H9 (cell line): ENCODE results near the gene GPR83. TPM values are rescaled to one million over a fixed set of nuclear protein-coding genes. Genes with fewer than 3 reads are reported as not detected.
"Not testable (repeated sequence)": the region's sequence is repeated elsewhere in the genome, so short reads cannot be mapped to it uniquely, and the experiment has no call there.

Source experiments
- DNase-seq: peaks from one replicate; pipeline ENCODE4 v3.0.0-alpha.2; 2017
- H2AFZ ChIP-seq: one replicate; pipeline ENCODE4 v1.6.1; 2013; ENCODE audit warnings: mild to moderate bottlenecking, low read length, control low read depth, moderate library complexity
- H2AK5ac ChIP-seq: 2 replicates; pipeline ENCODE4 v1.6.1; 2013; ENCODE audit warnings: low read length, control low read depth, mixed read lengths; ENCODE audit not compliant: insufficient read length
- H2BK120ac ChIP-seq: one replicate; pipeline ENCODE4 v1.6.1; 2013; ENCODE audit warnings: low read depth, mild to moderate bottlenecking, low read length, control low read depth, inconsistent platforms; ENCODE audit not compliant: poor library complexity, severe bottlenecking
- H2BK12ac ChIP-seq: 2 replicates; pipeline ENCODE4 v1.6.1; 2013; ENCODE audit warnings: low read length, control low read depth, mixed read lengths, low read depth; ENCODE audit not compliant: insufficient read length
- H2BK15ac ChIP-seq: 2 replicates; pipeline ENCODE4 v1.6.1; 2013; ENCODE audit warnings: low read depth, low read length, control low read depth
- H2BK20ac ChIP-seq: one replicate; pipeline ENCODE4 v1.6.1; 2013; ENCODE audit warnings: low read depth, mild to moderate bottlenecking, low read length, control low read depth, inconsistent platforms; ENCODE audit not compliant: poor library complexity, severe bottlenecking
- H2BK5ac ChIP-seq: 2 replicates; pipeline ENCODE4 v1.6.1; 2013; ENCODE audit warnings: low read length, control low read depth, mixed read lengths; ENCODE audit not compliant: insufficient read length
- H3K14ac ChIP-seq: 2 replicates; pipeline ENCODE4 v1.6.1; 2013; ENCODE audit warnings: low read length, control low read depth; ENCODE audit not compliant: insufficient read depth
- H3K18ac ChIP-seq: 2 replicates; pipeline ENCODE4 v1.6.1; 2013; ENCODE audit warnings: low read depth, mild to moderate bottlenecking, mixed read lengths, low read length, control low read depth; ENCODE audit not compliant: insufficient read length
- H3K23ac ChIP-seq: 2 replicates; pipeline ENCODE4 v1.6.1; 2013; ENCODE audit warnings: low read length, control low read depth, mixed read lengths, low read depth; ENCODE audit not compliant: insufficient read length
- H3K23me2 ChIP-seq: 2 replicates; pipeline ENCODE4 v1.6.1; 2013; ENCODE audit warnings: low read depth, mild to moderate bottlenecking, mixed read lengths, low read length, control low read depth; ENCODE audit not compliant: insufficient read length, poor library complexity, severe bottlenecking
- H3K27ac ChIP-seq: 2 replicates; pipeline ENCODE4 v1.5.1; 2013; ENCODE audit warnings: low read length, control low read depth, mixed read lengths, low read depth; ENCODE audit not compliant: insufficient read length
- H3K27me3 ChIP-seq: 2 replicates; pipeline ENCODE4 v1.6.1; 2013; ENCODE audit warnings: low read length, control low read depth, inconsistent platforms; ENCODE audit not compliant: insufficient read depth
- H3K4ac ChIP-seq: 2 replicates; pipeline ENCODE4 v1.6.1; 2013; ENCODE audit warnings: low read depth, mild to moderate bottlenecking, control low read depth, inconsistent platforms, low read length, moderate library complexity
- H3K4me1 ChIP-seq: 2 replicates; pipeline ENCODE4 v1.6.1; 2013; ENCODE audit warnings: low read length, control low read depth, inconsistent platforms; ENCODE audit not compliant: insufficient read depth
- H3K4me2 ChIP-seq: 2 replicates; pipeline ENCODE4 v1.6.1; 2013; ENCODE audit warnings: low read length, control low read depth, mixed read lengths; ENCODE audit not compliant: insufficient read length, insufficient read depth
- H3K56ac ChIP-seq: 2 replicates; pipeline ENCODE4 v1.6.1; 2013; ENCODE audit warnings: low read depth, mild to moderate bottlenecking, mixed read lengths, low read length, control low read depth; ENCODE audit not compliant: insufficient read length
- H3K79me1 ChIP-seq: 2 replicates; pipeline ENCODE4 v1.6.1; 2013; ENCODE audit warnings: low read depth, mild to moderate bottlenecking, moderate library complexity, low read length, control low read depth, inconsistent platforms; ENCODE audit not compliant: insufficient read depth, poor library complexity, severe bottlenecking
- H3K79me2 ChIP-seq: 2 replicates; pipeline ENCODE4 v1.6.1; 2013; ENCODE audit warnings: low read length, control low read depth, inconsistent platforms; ENCODE audit not compliant: insufficient read depth
- H3K9ac ChIP-seq: 2 replicates; pipeline ENCODE4 v1.6.1; 2013; ENCODE audit warnings: low read length, control low read depth, mixed read lengths; ENCODE audit not compliant: insufficient read length; ENCODE audit errors: extremely low read depth
- H3K9me3 ChIP-seq: one replicate; pipeline ENCODE4 v1.6.1; 2013; ENCODE audit warnings: low read depth, low read length, inconsistent platforms; ENCODE audit not compliant: control insufficient read depth
- H3T11ph ChIP-seq: one replicate; pipeline ENCODE4 v1.6.1; 2013; ENCODE audit warnings: mild to moderate bottlenecking, low read length, control low read depth, inconsistent platforms
- H4K20me1 ChIP-seq: one replicate; pipeline ENCODE4 v1.6.1; 2013; ENCODE audit not compliant: control insufficient read depth, insufficient read length, insufficient read depth
- H4K5ac ChIP-seq: 2 replicates; pipeline ENCODE4 v1.6.1; 2013; ENCODE audit warnings: low read depth, mild to moderate bottlenecking, mixed read lengths, low read length, control low read depth; ENCODE audit not compliant: insufficient read length
- H4K8ac ChIP-seq: replicated peaks from 2 replicates; pipeline ENCODE4 v1.6.1; 2013; ENCODE audit warnings: low read length, control low read depth, mixed read lengths, low read depth; ENCODE audit not compliant: insufficient read length
- H4K91ac ChIP-seq: 2 replicates; pipeline ENCODE4 v1.6.1; 2013; ENCODE audit warnings: low read depth, mild to moderate bottlenecking, moderate library complexity, mixed read lengths, low read length, control low read depth; ENCODE audit not compliant: insufficient read length
- H3K27ac Mint-ChIP-seq, 3 experiments: 2 replicates in 2 of 3; 3 replicates in 1 of 3; pipeline ENCODE4 v1.8.0; 2020 to 2021; ENCODE audit warnings: mixed read lengths in 3 of 3, mild to moderate bottlenecking in 1 of 3, moderate library complexity in 1 of 3
- H3K27me3 Mint-ChIP-seq: 2 replicates; pipeline ENCODE4 v1.8.0; 2021; ENCODE audit warnings: low read depth, mild to moderate bottlenecking, moderate library complexity, mixed read lengths
- H3K36me3 Mint-ChIP-seq, 3 experiments: 2 replicates in 2 of 3; 3 replicates in 1 of 3; pipeline ENCODE4 v1.8.0; 2020 to 2021; ENCODE audit warnings: low read depth in 3 of 3, mixed read lengths in 3 of 3; ENCODE audit not compliant: insufficient read depth in 1 of 3
- H3K4me1 Mint-ChIP-seq, 2 experiments: 2 replicates each; pipeline ENCODE4 v1.8.0; 2020; ENCODE audit warnings: mixed read lengths in 2 of 2
- H3K4me3 Mint-ChIP-seq, 2 experiments: 2 replicates in 1 of 2; 3 replicates in 1 of 2; pipeline ENCODE4 v1.8.0; 2020 to 2021; ENCODE audit warnings: mild to moderate bottlenecking in 2 of 2, mixed read lengths in 2 of 2, moderate library complexity in 1 of 2
- H3K9me3 Mint-ChIP-seq, 2 experiments: 2 replicates in 1 of 2; 3 replicates in 1 of 2; pipeline ENCODE4 v1.8.0; 2020; ENCODE audit warnings: mild to moderate bottlenecking in 2 of 2, mixed read lengths in 2 of 2, moderate library complexity in 1 of 2
- WGBS: extraction: QIAGEN DNeasy Blood & Tissue Kit; methylation state at CpG from one replicate; pipeline ENCODE4 v1.1.7; 2013; ENCODE audit warnings: missing lambda C conversion rate, low lambda C conversion rate, mixed read lengths; ENCODE audit not compliant: insufficient read length; ENCODE audit errors: extremely low coverage; 5-methylcytosine and 5-hydroxymethylcytosine counted together
- total RNA-seq: library from RNA; stranded (reverse); gene quantifications from 2 replicates; pipeline ENCODE4 v1.2.1, GENCODE V29; 2021

Gene GPR83
- total RNA-seq, 1 experiment from 2014 or later, result not detected

DNA sequence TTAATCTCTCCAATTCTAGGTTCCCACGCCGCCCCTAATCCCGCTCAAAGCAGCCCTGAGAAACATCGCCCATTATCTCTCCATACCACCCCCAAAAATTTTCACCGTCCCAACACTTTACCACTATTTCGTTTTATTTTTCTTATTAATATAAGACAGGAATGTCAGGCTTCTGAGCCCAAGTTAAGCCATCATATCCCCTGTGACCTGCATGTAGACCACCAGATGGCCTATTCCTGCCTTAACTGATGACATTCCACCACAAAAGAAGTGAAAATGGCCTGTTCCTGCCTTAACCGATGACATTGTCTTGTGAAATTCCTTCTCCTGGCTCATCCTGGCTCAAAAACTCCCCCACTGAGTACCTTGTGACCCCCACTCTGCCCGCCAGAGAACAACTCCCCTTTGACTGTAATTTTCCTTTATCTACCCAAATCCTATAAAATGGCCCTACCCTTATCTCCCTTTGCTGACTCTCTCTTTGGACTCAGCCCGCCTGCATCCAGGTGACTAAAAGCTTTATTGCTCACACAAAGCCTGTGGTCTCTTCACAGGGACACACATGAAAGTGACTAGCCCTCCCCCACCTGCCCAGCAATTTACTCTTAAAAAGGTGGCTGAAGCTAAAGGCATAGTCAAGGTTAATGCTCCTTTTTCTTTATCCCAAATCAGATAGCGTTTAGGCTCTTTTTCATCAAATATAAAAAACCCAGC lies 50.2 kb downstream of the GPR83 start:
- H3K18ac ChIP-seq, H4K8ac ChIP-seq, H4K5ac ChIP-seq, H3K56ac ChIP-seq, DNase-seq, H3K79me1 ChIP-seq, H3T11ph ChIP-seq, H3K27me3 Mint-ChIP-seq, H2BK15ac ChIP-seq, H3K4me1 ChIP-seq, H3K27ac ChIP-seq, H3K4me2 ChIP-seq, H2AK5ac ChIP-seq, H3K23ac ChIP-seq, H3K27me3 ChIP-seq, H4K20me1 ChIP-seq, H3K4ac ChIP-seq, H2BK20ac ChIP-seq, H2BK120ac ChIP-seq, H2BK12ac ChIP-seq, H2BK5ac ChIP-seq, H3K14ac ChIP-seq, H3K79me2 ChIP-seq, H4K91ac ChIP-seq, H2AFZ ChIP-seq, H3K4me3 Mint-ChIP-seq, H3K23me2 ChIP-seq, H3K9me3 ChIP-seq, H3K9ac ChIP-seq: not testable (repeated sequence)
- H3K27ac Mint-ChIP-seq, result peak overlapping the region in 2 of 3 experiments; percentile 14 to 83; a peak in 4 of 7 replicates
- peaks cover 21 to 22% of the 10 kb centered on the region in 2 experiments for H3K4me1 Mint-ChIP-seq
- peaks cover 23 to 28% of the 10 kb centered on the region in 2 experiments for H3K9me3 Mint-ChIP-seq
- WGBS, result no CpG with 5 or more reads among the region's 10 CpGs
- peaks cover 20 to 25% (median 22%) of the 10 kb centered on the region in 3 experiments for H3K36me3 Mint-ChIP-seq

DNA sequence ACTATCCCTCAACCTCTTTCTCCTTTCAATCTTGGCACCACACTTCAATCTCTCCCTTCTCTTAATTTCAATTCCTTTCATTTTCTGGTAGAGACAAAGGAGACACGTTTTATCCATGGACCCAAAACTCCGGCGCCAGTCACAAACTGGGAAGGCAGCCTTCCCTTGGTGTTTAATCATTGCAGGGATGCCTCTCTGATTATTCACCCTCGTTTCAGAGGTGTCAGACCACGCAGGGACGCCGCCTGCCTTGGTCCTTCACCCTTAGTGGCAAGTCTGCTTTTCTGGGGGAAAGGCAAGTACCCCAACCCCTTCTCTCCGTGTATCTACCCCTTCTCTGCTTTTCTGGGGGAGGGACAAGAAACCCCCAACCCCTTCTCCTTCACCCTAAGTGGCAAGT lies 54.9 kb downstream of the GPR83 start:
- H2BK12ac ChIP-seq, H3K4ac ChIP-seq, H3K27me3 ChIP-seq, H3K14ac ChIP-seq, H3K79me2 ChIP-seq, H3K56ac ChIP-seq, DNase-seq, H3T11ph ChIP-seq, H4K8ac ChIP-seq, H3K9me3 ChIP-seq, H4K20me1 ChIP-seq, H3K4me1 ChIP-seq, H3K18ac ChIP-seq, H3K27me3 Mint-ChIP-seq, H2BK5ac ChIP-seq, H3K27ac Mint-ChIP-seq, H3K4me2 ChIP-seq, H3K79me1 ChIP-seq, H2BK120ac ChIP-seq, H3K23ac ChIP-seq, H2BK20ac ChIP-seq, H2AK5ac ChIP-seq, H2BK15ac ChIP-seq, H3K9ac ChIP-seq, H2AFZ ChIP-seq, H3K23me2 ChIP-seq, H4K91ac ChIP-seq, H4K5ac ChIP-seq, H3K27ac ChIP-seq, H3K4me3 Mint-ChIP-seq: not testable (repeated sequence)
- peaks cover 32 to 40% of the 10 kb centered on the region in 2 experiments for H3K9me3 Mint-ChIP-seq
- H3K4me1 Mint-ChIP-seq, result peaks cover 8 to 17% of the 10 kb centered on the region in 2 experiments
- no CpG with 5 or more reads among the region's 8 CpGs for WGBS
- H3K36me3 Mint-ChIP-seq, result peaks cover 25 to 30% (median 26%) of the 10 kb centered on the region in 3 experiments
